ENCODE measurements around the gene ACAP3. TPM values are rescaled to one million over a fixed set of nuclear protein-coding genes. Genes with fewer than 3 reads are reported as not detected.

The ACAP3 gene
- total RNA-seq, 2 donors from 2014 or later = 41.6 to 121 TPM

GRCh38 chr1:1308756-1309250, 1.1 kb upstream of the ACAP3 start:
- H3K9me3 ChIP-seq = no peaks in the 10 kb centered on the region
- H3K4me1 ChIP-seq (ENCODE audit: control insufficient read depth in 1 of 2, low read depth in 2 of 2) = peaks cover 29 to 44% of the 10 kb centered on the region in 2 donors
- H3K4me3 ChIP-seq = peak overlapping the region; percentile 88
- DNase-seq (ENCODE audit: low spot score) (no peak), ATAC-seq (ENCODE audit: insufficient number of reproducible peaks, low FRiP score, low read depth) (no peak)
- peaks cover 27% of the 10 kb centered on the region for H3K36me3 ChIP-seq
- peak overlapping the region; percentile 80 to 90 for H3K27ac ChIP-seq
- H3K27me3 ChIP-seq (replicated peaks; ENCODE audit: insufficient read depth) = no peaks in the 10 kb centered on the region
- no peak for TF ChIP-seq CTCF (IDR thresholded peaks at IDR 0.05)

GRCh38 chr1:1307261-1307922, 338 bp downstream of the ACAP3 start:
- Histone ChIP-seq H3K27me3 (replicated peaks; ENCODE audit: insufficient read depth) (no peaks in the 10 kb centered on the region), H3K36me3 (peaks cover 12% of the 10 kb centered on the region), H3K4me1 (ENCODE audit: control insufficient read depth in 1 of 2, low read depth in 2 of 2) (peaks cover 29 to 44% of the 10 kb centered on the region in 2 donors), H3K27ac (peak overlapping the region; percentile 14 to 65), H3K9me3 (no peaks in the 10 kb centered on the region), H3K4me3 (peak overlapping the region; percentile 88)
- ATAC-seq (ENCODE audit: insufficient number of reproducible peaks, low FRiP score, low read depth) (peak; percentile 5), DNase-seq (ENCODE audit: low spot score) (no peak)
- TF ChIP-seq CTCF (IDR thresholded peaks at IDR 0.05) = no peak

GRCh38 chr1:1306661-1307260, 969 bp downstream of the ACAP3 start:
- no peaks in the 10 kb centered on the region for H3K27me3 ChIP-seq (replicated peaks; ENCODE audit: insufficient read depth)
- H3K9me3 ChIP-seq = no peaks in the 10 kb centered on the region
- peak overlapping the region; percentile 88 for H3K4me3 ChIP-seq
- peaks cover 9% of the 10 kb centered on the region for H3K36me3 ChIP-seq
- H3K27ac ChIP-seq = peak overlapping the region in 1 of 2 donors; percentile 14
- ATAC-seq (ENCODE audit: insufficient number of reproducible peaks, low FRiP score, low read depth) (no peak), DNase-seq (ENCODE audit: low spot score) (no peak)
- no peak for TF ChIP-seq CTCF (IDR thresholded peaks at IDR 0.05)
- H3K4me1 ChIP-seq (ENCODE audit: control insufficient read depth in 1 of 2, low read depth in 2 of 2) = peaks cover 29 to 44% of the 10 kb centered on the region in 2 donors

- no peak for ATAC-seq (ENCODE audit: insufficient number of reproducible peaks, low FRiP score, low read depth)
- Histone ChIP-seq H3K4me3 (peak overlapping the region; percentile 88), H3K36me3 (peaks cover 5% of the 10 kb centered on the region), H3K4me1 (ENCODE audit: control insufficient read depth in 1 of 2, low read depth in 2 of 2) (peaks cover 29 to 44% of the 10 kb centered on the region in 2 donors), H3K27ac (no peak overlapping the region), H3K27me3 (replicated peaks; ENCODE audit: insufficient read depth) (no peaks in the 10 kb centered on the region), H3K9me3 (no peaks in the 10 kb centered on the region)
- no peak for TF ChIP-seq CTCF (IDR thresholded peaks at IDR 0.05)
- no peak for DNase-seq (ENCODE audit: low spot score)
Measured at GRCh38 chr1:1306070-1306660, 1.6 kb downstream of the ACAP3 start.
